Cerebellar cortex (tissue), 1 donor: Measurements from ENCODE around the gene GPR146.
"Not testable (repeated sequence)": the region's sequence is repeated elsewhere in the genome, so short reads cannot be mapped to it uniquely, and the experiment has no call there.

Experiments
- DNase-seq: peaks from one replicate; pipeline ENCODE4 v3.0.0-alpha.2; 2015; ENCODE audit warnings: low spot score

Gene GPR146

DNA sequence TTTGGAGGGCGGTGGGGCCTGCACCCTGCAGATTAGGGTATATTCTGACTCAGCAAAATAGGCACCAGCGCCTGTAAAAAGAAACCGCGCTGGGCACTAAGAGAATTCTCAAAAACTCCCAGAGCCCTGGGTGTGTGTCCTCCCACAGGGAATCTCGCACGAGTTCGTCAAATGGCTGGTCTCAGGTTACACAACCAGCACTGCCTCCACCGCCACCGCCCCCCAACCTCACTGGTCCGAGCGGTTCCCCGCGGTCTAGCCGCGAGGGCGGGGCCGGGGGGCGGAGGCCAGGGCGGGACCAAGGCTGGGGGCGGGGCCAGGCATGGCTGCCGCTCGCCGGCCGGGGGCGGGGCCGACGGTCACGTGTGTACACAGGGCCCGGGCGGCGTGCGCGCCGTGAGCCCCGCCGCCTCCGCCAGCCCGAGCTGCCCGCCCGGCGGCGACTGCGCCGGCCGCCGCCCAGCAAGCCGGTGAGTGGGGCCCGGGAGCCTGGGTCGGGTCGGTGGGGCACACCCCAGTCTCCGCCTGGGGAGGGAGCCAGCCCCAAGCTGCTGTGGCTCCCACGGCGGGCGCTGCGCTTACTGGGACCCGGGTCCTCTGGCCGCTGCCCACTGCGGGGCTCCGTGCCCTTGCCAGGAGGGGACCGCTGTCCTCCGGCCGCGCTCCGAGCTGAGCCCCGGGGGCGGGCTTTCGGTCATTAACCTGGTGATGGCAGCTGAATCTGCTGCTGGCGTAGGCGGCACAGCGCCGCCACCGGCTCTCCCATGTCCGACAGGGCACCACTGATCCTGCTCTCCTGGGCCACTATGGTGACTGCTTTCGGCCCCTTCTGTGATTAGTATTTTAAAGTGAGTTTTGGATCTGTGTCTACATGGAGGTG, at the start of gene GPR146:
Gene GPR146, plus strand, starts transcription at position 358 of the 880 bp plus-strand sequence. CDS start 12,970 bp downstream, outside the sequence.
- peak; percentile 94 for DNase-seq

- no peak for DNase-seq
These were observed 49.6 kb upstream of the GPR146 start for GRCh38 chr7:994592-995308.

DNA sequence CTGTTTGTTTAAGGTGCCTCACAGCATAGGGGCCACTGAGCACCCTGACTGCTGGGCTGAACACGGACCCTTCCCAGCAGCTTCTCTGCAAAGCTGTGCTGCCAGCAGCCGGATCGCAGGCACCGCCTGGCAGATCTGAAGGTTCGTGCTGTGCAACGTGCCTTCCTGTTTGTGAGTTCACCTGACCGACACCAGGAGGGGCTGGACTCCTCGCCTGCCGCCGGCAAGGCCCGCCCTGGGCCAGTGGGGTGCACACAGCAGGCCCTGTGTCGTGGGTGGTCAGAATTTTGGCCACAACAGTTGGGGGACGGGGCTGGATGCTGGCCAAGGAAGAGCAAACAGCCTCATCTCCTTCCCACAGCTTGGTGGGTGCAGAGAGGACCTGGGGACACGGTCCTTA, 48.8 kb upstream of the GPR146 start:
- no peak for DNase-seq

GRCh38 chr7:996079-996872, 48.1 kb upstream of the GPR146 start:
- no peak for DNase-seq

- DNase-seq: peak; percentile 47
These were observed 46.6 kb upstream of the GPR146 start for GRCh38 chr7:997404-998395.

GRCh38 chr7:999149-999879, 45.0 kb upstream of the GPR146 start:
- DNase-seq: no peak

DNA sequence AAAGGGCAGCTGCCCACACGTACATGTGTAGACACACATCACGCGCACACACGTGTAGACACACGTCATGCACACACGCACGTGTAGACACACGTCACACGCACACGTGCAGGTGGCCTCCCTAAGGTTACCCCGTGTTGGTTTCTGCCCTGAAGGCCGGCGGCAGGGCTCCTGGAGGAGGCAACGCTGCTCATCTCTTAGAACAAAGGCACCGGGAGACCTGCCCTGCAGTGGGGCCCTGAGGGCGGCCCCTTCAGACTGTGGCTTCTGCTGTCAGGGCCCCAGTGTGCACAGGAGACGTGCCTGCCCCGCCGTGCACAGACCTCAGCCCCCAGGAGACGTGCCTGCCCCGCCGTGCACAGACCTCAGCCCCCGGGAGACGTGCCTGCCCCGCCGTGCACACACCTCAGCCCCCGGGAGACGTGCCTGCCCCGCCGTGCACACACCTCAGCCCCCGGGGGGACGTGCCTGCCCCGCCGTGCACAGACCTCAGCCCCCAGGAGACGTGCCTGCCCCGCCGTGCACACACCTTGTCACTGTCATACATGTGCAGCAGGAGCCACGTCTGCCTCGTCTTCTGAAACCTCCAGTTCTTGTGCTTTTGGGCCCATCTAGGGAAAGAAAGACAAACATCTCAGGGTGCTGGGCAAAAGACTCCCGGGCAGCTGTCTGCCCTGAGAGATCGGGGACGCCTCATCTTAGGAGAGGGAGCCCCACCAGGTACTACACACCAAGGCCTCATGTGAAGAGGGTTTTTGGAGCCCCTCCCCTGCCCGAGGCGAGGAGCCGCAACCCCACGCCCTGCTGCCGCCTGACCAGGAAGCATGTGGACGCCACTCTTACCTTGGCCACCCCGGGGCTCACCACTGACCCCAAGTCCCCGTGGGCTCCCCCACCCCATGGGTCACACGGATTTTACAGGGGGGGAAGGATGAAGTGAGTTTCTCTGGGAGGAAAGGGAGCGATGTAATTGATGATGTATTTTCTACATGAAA, 44.1 kb upstream of the GPR146 start:
- no peak for DNase-seq

DNA sequence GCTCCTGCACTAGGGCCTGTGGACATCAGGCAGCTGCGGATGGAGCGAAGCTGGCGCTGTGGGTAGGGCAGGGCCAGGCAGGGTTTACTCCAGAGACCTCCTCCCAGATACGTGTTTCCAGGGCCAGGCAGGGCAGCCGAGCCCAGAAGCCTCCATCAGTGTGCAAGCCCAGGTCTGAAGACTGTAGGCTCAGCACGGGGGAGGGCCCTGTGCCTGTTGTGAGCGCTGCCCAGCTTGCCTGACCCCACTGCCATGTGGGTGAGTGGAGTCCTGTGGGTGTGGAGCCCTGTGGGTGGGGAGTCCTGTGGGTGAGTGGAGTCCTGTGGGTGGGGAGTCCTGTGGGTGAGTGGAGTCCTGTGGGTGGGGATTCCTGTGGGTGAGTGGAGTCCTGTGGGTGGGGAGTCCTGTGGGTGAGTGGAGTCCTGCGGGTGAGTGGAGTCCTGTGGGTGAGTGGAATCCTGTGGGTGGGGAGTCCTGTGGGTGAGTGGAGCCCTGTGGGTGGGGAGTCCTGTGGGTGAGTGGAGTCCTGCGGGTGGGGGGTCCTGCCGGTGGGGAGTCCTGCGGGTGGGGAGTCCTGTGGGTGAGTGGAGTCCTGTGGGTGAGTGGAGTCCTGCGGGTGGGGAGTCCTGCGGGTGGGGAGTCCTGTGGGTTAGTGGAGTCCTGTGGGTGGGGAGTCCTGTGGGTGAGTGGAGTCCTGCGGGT, 43.1 kb upstream of the GPR146 start:
- peak; percentile 64 for DNase-seq

DNA sequence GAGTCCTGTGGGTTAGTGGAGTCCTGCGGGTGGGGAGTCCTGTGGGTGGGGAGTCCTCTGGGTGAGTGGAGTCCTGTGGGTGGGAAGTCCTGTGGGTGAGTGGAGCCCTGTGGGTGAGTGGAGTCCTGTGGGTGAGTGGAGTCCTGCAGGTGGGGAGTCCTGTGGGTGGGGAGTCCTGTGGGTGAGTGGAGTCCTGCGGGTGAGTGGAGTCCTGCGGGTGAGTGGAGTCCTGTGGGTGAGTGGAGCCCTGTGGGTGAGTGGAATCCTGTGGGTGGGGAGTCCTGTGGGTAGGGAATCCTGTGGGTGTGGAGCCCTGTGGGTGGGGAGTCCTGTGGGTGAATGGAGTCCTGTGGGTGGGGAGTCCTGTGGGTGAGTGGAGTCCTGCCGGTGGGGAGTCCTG, 42.3 kb upstream of the GPR146 start:
- not testable (repeated sequence) for DNase-seq

- not testable (repeated sequence) for DNase-seq
These were observed 41.9 kb upstream of the GPR146 start for GRCh38 chr7:1002445-1002844.

- DNase-seq: no peak
These were observed 40.1 kb upstream of the GPR146 start for GRCh38 chr7:1004018-1004852.

- DNase-seq: no peak
These were observed 39.0 kb upstream of the GPR146 start for GRCh38 chr7:1005303-1005702.

DNA sequence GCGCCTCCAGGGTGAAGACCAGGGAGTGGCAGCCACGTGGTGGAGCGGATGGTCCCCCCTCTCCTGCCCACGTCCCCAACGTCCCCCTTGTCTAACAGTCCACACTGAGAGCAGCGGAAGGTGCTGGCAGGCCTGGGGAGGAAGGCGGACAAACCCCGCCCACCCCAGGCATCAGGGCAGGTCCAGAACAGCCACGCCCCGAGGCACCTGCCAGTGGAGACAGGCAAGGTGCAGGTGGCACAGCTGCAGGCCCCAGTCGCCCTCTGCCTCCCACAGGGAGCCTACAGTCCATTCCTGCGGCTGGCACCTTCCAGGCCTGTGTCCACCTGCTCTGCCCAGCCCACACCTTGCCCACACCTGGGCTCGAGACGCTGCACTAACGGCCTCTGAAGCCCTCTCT, 36.4 kb upstream of the GPR146 start:
- DNase-seq: no peak

- DNase-seq: no peak
These were observed 35.5 kb upstream of the GPR146 start for GRCh38 chr7:1008733-1009363.

- DNase-seq: no peak
These were observed 34.6 kb upstream of the GPR146 start for GRCh38 chr7:1009747-1010146.

GRCh38 chr7:1010226-1010625, 34.1 kb upstream of the GPR146 start:
- no peak for DNase-seq
